Measurements from ENCODE around the gene MSLN.
A peak's percentile ranks its signal among the peaks of the same experiment; 100 is the strongest.

The MSLN gene

GRCh38 chr16:723695-724094, 36.8 kb upstream of the MSLN start:
- DNase-seq = no peak

- no peak for DNase-seq
These were observed 36.1 kb upstream of the MSLN start for GRCh38 chr16:724188-725040.

- DNase-seq = no peak
These were observed 35.5 kb upstream of the MSLN start for GRCh38 chr16:725041-725376.

- DNase-seq = no peak
These were observed 34.9 kb upstream of the MSLN start for GRCh38 chr16:725463-726187.

- no peak for DNase-seq
These were observed 34.4 kb upstream of the MSLN start for GRCh38 chr16:726188-726437.

- peak; percentile 92 for DNase-seq
These were observed 33.9 kb upstream of the MSLN start, which contains the start of the genes CCDC78 and HAGHL for GRCh38 chr16:726438-727290. CCDC78 (minus strand) TSS chr16:726443; CDS start chr16:726367, 76 bp downstream. HAGHL (plus strand) TSS chr16:727106; CDS start chr16:727510, 404 bp downstream.

DNA sequence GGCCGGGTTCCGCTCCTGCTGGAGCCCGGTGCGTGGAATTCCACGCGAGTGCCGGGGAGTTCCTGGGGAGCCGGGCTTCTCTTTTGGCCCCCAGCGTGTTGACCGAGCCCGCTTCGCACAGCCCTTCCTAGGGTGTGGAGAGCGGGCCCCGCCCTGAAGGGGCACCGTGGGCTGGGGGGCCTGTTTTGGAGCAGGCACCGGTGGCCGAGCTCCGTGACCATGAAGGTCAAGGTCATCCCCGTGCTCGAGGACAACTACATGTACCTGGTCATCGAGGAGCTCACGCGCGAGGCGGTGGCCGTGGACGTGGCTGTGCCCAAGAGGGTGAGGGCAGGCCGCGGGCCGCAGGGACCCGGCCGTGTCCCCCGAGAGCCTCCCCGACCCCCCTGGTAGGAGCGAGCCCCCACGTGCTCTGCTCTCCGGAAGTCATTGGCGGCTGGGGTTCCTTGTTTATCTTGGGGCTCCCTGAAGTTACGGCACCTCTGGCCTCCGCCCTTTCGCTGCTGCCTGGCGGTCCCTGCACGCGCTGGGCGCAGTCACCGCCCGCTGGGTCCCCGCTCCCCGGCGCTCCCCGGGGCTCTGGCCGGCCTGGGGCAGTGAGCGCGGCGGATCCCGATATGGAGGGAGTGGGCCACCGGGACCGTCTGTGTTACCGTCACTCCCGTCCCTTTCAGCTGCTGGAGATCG, 33.1 kb upstream of the MSLN start:
- peak; percentile 65 for DNase-seq

- peak; percentile 97 for DNase-seq
These were observed 32.2 kb upstream of the MSLN start for GRCh38 chr16:728131-728889.

DNA sequence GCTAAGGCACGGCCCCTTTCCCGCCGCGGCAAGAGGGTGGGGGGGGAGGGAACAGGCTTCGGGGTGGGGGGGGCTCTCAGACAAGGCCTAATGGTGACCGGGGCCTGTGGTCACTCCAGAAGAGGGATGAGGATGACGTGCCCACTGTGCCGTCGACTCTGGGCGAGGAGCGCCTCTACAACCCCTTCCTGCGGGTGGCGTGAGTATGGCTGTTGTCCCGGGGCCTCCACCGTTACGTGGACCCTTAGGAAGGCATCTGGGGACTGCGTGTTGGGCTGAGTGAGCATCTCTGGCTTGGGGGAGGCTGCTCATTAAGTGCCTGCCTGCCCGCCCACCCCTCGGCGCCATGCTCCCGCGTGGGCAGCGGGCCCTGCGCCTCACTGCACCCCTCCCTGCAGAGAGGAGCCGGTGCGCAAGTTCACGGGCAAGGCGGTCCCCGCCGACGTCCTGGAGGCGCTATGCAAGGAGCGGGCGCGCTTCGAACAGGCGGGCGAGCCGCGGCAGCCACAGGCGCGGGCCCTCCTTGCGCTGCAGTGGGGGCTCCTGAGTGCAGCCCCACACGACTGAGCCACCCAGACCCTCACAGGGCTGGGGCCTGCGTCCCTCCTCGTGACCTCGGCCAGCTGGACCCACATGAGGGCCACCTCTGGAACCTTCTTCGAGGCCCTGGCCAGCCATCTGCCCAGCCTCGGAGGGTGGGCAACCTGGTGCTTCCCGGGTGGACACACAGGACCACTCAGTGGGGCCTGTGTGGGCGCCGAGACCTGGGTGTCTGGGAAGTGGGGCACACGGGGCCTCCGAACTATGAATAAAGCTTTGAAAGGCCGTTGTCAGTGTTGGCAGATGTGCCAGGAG, 31.4 kb upstream of the MSLN start:
- peak; percentile 45 for DNase-seq

DNA sequence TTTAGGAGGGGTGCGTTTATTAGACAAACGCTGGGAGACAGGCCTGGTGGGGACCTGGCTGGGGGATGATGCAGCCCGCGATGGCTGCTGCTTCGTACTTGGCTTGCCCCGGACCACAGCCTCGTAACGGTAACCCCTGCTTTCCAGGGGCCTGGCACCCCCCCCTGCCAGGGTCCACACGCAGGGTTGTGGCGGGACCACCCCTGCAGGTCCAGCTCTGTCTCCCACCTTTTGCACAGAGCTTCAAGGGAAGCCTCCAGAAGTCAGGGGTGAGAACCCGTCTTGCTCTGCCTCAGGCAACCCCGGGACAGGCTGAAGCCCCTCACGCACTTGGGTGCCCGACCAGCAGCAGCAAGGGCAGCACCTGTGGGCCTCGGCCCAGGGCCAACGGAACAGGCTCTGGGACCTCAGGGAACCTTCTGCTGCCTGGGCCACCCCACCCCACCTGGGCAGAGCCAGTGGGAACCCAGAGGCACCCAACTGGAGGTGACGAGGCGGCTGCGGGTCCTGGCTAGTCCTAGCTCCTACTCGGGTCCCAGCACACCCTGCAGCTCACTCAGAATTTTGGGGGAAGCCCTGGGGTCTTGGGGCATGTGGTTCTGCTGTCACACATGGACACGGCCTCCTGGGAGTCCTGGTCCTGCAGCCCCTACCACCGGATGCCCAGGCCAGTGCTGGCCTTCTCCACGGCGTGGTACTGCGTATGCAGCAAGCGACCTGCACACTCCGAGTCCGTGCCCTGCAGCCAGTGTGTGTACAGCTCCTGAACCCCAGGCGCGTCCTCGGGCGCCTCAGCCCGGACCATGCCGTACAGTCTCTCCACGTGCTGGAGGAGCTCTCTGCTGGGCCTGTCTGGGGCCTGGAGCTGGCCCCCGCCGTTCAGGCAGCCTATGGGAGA, 30.5 kb upstream of the MSLN start:
- no peak for DNase-seq

- no peak for DNase-seq
These were observed 29.6 kb upstream of the MSLN start for GRCh38 chr16:730666-731509.

GRCh38 chr16:732332-732731, 28.2 kb upstream of the MSLN start:
- no peak for DNase-seq

DNA sequence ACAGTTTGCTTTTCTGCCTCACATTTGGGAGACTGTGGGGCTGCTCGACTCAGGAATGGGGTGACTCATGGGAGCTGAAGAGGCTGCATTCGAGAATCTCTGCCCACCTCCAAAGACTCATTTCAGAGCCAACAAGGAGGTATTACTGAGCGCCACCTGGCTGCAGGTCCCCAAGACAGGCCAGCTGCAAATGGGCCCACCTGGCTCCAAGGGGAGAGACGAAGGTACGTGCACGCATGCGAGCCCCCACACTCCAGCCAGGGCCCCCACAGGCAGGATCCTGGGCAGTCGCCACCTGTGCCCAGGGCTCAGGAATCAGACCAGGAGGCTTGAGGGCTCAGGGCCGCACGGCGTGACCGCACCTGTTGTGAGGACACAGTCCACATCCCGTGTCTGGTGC, 27.6 kb upstream of the MSLN start:
- no peak for DNase-seq

DNA sequence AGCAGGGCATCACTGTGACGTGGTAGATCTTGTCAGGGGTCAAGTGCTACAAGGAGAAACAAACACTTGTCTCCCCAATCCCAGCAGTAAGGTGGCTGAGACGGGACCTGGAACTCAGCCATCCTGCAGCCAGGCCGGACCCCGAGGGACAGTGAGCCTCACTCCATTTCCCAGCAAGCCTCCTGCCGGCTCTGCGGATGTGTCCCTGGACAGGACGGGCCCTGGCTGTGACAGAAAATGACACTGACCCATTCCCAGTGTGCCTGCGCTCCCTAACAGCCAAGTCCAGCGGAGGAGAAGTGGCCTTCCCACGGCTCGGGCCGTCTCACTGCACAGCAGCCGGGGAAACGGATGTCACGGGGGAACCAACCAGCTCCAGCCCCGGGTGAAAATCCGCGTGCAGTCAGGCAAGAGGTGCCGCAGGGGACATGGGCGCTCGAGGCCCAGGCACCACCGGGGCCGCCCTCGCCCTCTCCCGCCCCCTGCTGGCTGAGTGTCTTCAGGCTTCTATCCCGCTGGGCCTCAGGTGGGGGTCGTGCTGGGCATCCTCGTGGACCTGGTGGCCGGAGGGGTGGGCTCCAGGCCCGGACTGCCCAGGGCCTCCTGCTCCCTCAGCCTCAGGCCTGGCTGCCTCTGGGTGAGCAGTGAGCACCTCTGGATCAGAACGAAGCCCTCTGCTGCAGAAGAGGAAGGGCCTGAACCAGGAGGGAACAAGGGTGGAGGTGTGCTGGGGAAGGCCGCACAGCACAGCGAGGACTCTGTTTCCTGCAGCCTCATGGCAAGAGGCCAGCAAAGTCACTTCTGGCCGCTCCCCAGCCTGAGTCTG, 26.9 kb upstream of the MSLN start:
- no peak for DNase-seq

GRCh38 chr16:734208-734980, 26.1 kb upstream of the MSLN start:
- no peak for DNase-seq

GRCh38 chr16:734981-735881, 25.3 kb upstream of the MSLN start:
- no peak for DNase-seq
